Activated CD8-positive, alpha-beta memory T cell treated with anti-CD3 and anti-CD28 coated beads for 1 hour (primary cell): ENCODE measurements around the gene MED12L.
"Not testable (repeated sequence)": the region's sequence is repeated elsewhere in the genome, so short reads cannot be mapped to it uniquely, and the experiment has no call there.

Source experiments
- DNase-seq, 2 donors: peaks; one replicate each; pipeline ENCODE4 v3.0.0-alpha.2; 2020; ENCODE audit warnings: low read depth in 1 of 2; ENCODE audit errors: extremely low read depth in 1 of 2

Gene MED12L

GRCh38 chr3:151085227-151085888, at the start of gene MED12L:
TSS of gene MED12L (plus strand) at chr3:151085664. CDS start at chr3:151086927, 1,263 bp downstream.
- peak in 1 of 2 donors; percentile 17 for DNase-seq

GRCh38 chr3:151037746-151038477, 47.6 kb upstream of the MED12L start:
- no peak for DNase-seq

GRCh38 chr3:151044706-151045105, 40.8 kb upstream of the MED12L start:
- DNase-seq, result no peak

GRCh38 chr3:151047636-151048035, 37.8 kb upstream of the MED12L start:
- DNase-seq, result no peak

GRCh38 chr3:151051533-151051932, 33.9 kb upstream of the MED12L start:
- no peak for DNase-seq

- no peak for DNase-seq
These were observed 33.1 kb upstream of the MED12L start for GRCh38 chr3:151052346-151052745.

- no peak for DNase-seq
These were observed 32.7 kb upstream of the MED12L start for GRCh38 chr3:151052756-151053155.

GRCh38 chr3:151058740-151059139, 26.7 kb upstream of the MED12L start:
- no peak for DNase-seq

GRCh38 chr3:151062611-151063010, 22.9 kb upstream of the MED12L start:
- no peak for DNase-seq

- no peak for DNase-seq
These were observed 18.3 kb upstream of the MED12L start for GRCh38 chr3:151067158-151067557.

GRCh38 chr3:151072842-151073241, 12.6 kb upstream of the MED12L start:
- DNase-seq, result not testable (repeated sequence)

GRCh38 chr3:151074256-151074655, 11.2 kb upstream of the MED12L start:
- DNase-seq, result no peak

GRCh38 chr3:151075869-151076562, 9.4 kb upstream of the MED12L start:
- no peak for DNase-seq

GRCh38 chr3:151076626-151077025, 8.8 kb upstream of the MED12L start:
- no peak for DNase-seq

GRCh38 chr3:151081082-151081481, 4.4 kb upstream of the MED12L start:
- DNase-seq, result not testable (repeated sequence)

GRCh38 chr3:151082880-151083838, 2.3 kb upstream of the MED12L start:
- no peak for DNase-seq

GRCh38 chr3:151084893-151085226, 604 bp upstream of the MED12L start:
- DNase-seq, result no peak

- DNase-seq, result no peak
These were observed 522 bp downstream of the MED12L start for GRCh38 chr3:151085889-151086483.

GRCh38 chr3:151086484-151087456, 1.3 kb downstream of the MED12L start:
- peak; percentile 40 to 47 for DNase-seq
